ENCODE results near the gene DAPK2. TPM values are rescaled to one million over a fixed set of nuclear protein-coding genes. Genes with fewer than 3 reads are reported as not detected.

The DAPK2 gene
- total and polyA plus RNA-seq, 2 of the 13 experiments (the other 11 are each of a cell fraction or from before 2014, with no cell fraction given): 0.33 to 0.63 TPM

- Histone ChIP-seq H4K20me1 (ENCODE audit: insufficient read depth, low read length) (peaks cover 3% of the 10 kb centered on the region), H3K9ac (ENCODE audit: insufficient read depth, low read depth, low read length) (peak overlapping the region; percentile 75), H3K4me1 (ENCODE audit: insufficient read depth, low read length) (peaks cover 40% of the 10 kb centered on the region), H2AFZ (ENCODE audit: low read length) (no peak overlapping the region), H3K4me3 (replicated peaks in 1 of 3; ENCODE audit: insufficient read depth in 1 of 3, low read depth in 2 of 3, low read length in 3 of 3) (peak overlapping the region; percentile 73 to 83 (median 81)), H3K79me2 (ENCODE audit: insufficient read depth, low read length) (peaks cover 43% of the 10 kb centered on the region), H3K36me3 (replicated peaks in 1 of 2; ENCODE audit: control insufficient read depth in 1 of 2, insufficient read depth in 2 of 2, low read length in 2 of 2) (peaks cover 2 to 10% of the 10 kb centered on the region in 2 experiments; a peak in 4 of 5 replicates), H3K27ac (ENCODE audit: extremely low read length, insufficient read depth, low read length) (peak overlapping the region; percentile 83), H3K9me3 (ENCODE audit: low read length) (no peaks in the 10 kb centered on the region), H3K27me3 (ENCODE audit: control insufficient read depth in 1 of 2, insufficient read depth in 2 of 2, low read length in 2 of 2) (no peaks in the 10 kb centered on the region; a peak in 1 of 5 replicates), H3K4me2 (ENCODE audit: low read depth, low read length) (peak overlapping the region; percentile 87)
- TSS peak; percentile 68 for BruUV-seq (replicated peaks)
- DNase-seq (ENCODE audit: low spot score) (peak; percentile 72), ATAC-seq (peak; percentile 64), FAIRE-seq (peak; percentile 70)
- POLR2A ChIA-PET: interaction anchor here (0.8 to 2.9 kb wide), 17 partner anchors 10 to 589 kb away, joined by 3 to 88 read pairs (median 5); partner anchors contain the start of genes PPIB and USP3
- intact Hi-C loops (cut with micrococcal nuclease; ENCODE audit: unreplicated experiment) (loop anchor here (2.0 kb wide), 2 partner anchors 20 to 340 kb away; no protein-coding TSS in a partner anchor), in situ Hi-C loops (cut with HindIII; ENCODE audit: extremely low pct_ligation_motif_present, low pct_unique_long_range_greater_than_20kb) (no loop called here)
- CTCF ChIA-PET (ENCODE audit: low intra/inter-chr PET ratio, low total read pairs): interaction anchor here (0.9 to 1.9 kb wide), 3 partner anchors 24 to 148 kb away, joined by 3 to 6 read pairs (median 5); no protein-coding TSS in a partner anchor
- WGBS (ENCODE audit: low lambda C conversion rate): 2% methylated on average over 22 of the region's 22 CpGs
- TF ChIP-seq HIC2 (CRISPR knock-in tag; IDR thresholded peaks at IDR 0.05; ENCODE audit: low read depth): 0 out of 2 replicates have a peak, but pooled peaks have one; percentile 25
- TF ChIP-seq CERS6 (CRISPR knock-in tag; IDR thresholded peaks at IDR 0.05): no peak
- TF ChIP-seq ZNF543 (CRISPR knock-in tag; IDR thresholded peaks at IDR 0.05): no peak
- no peak for TF ChIP-seq TFDP2 (CRISPR knock-in tag; IDR thresholded peaks at IDR 0.05)
- no peak for TF ChIP-seq ZNF784 (CRISPR knock-in tag; IDR thresholded peaks at IDR 0.05; ENCODE audit: borderline replicate concordance)
- no peak for TF ChIP-seq ZNF281 (CRISPR knock-in tag; IDR thresholded peaks at IDR 0.05; ENCODE audit: borderline replicate concordance)
- TF ChIP-seq DNMT1 (CRISPR knock-in tag; IDR thresholded peaks at IDR 0.05): no peak
- TF ChIP-seq ZNF207 (IDR thresholded peaks at IDR 0.05; ENCODE audit: borderline replicate concordance): no peak
- TF ChIP-seq ZNF253 (CRISPR knock-in tag; IDR thresholded peaks at IDR 0.05; ENCODE audit: borderline replicate concordance): no peak
- TF ChIP-seq SP4 (CRISPR knock-in tag; IDR thresholded peaks at IDR 0.05): no peak
- TF ChIP-seq SRY (CRISPR knock-in tag; IDR thresholded peaks at IDR 0.05): no peak
- no peak for TF ChIP-seq TEAD2 (CRISPR knock-in tag; IDR thresholded peaks at IDR 0.05)
- no peak for TF ChIP-seq RXRB (CRISPR knock-in tag; IDR thresholded peaks at IDR 0.05; ENCODE audit: borderline replicate concordance)
- TF ChIP-seq ASH2L (IDR thresholded peaks at IDR 0.05; ENCODE audit: insufficient read length, low read depth, low read length): no peak
- TF ChIP-seq FOXK1 (CRISPR knock-in tag; IDR thresholded peaks at IDR 0.05; ENCODE audit: borderline replicate concordance, low read depth): peak; percentile 13; the same call in 1 of the 2 replicates
Measured at GRCh38 chr15:64092864-64093626, 46.8 kb upstream of the DAPK2 start.

All from HepG2 (cell line).